ENCODE results near the gene RSAD2. TPM values are rescaled to one million over a fixed set of nuclear protein-coding genes. Genes with fewer than 3 reads are reported as not detected.
A peak's percentile ranks its signal among the peaks of the same experiment; 100 is the strongest.

RSAD2 gene
- total and polyA plus RNA-seq, 4 experiments from 2014 or later, result 3.8 to 10.4 (median 5.0) TPM

GRCh38 chr2:6922201-6922656, 44.7 kb downstream of the RSAD2 start:
- peaks cover 45 to 87% (median 66%) of the 10 kb centered on the region in 4 donors for H3K4me1 Mint-ChIP-seq
- no peaks in the 10 kb centered on the region for H3K9me3 ChIP-seq (ENCODE audit: control insufficient read depth in 1 of 2, low read length in 2 of 2)
- DNase-seq, result no peak
- no peak overlapping the region for H3K27ac ChIP-seq (ENCODE audit: low read depth, low read length)
- H3K27me3 Mint-ChIP-seq, result no peaks in the 10 kb centered on the region
- intact Hi-C loops (cut with micrococcal nuclease), result no loop called here
- peaks cover 12 to 21% of the 10 kb centered on the region in 2 donors for H3K36me3 Mint-ChIP-seq
- H3K9me3 Mint-ChIP-seq, result peaks cover 0 to 6% (median 0%) of the 10 kb centered on the region in 8 donors
- H3K4me3 ChIP-seq (ENCODE audit: low read length in 2 of 2), result no peak overlapping the region
- ChIA-PET POLR2A (ENCODE audit: partially characterized antibody) (interaction anchor here (0.8 to 4.9 kb wide), 4 partner anchors 9 to 25 kb away, joined by 3 to 54 read pairs (median 4); no protein-coding TSS in a partner anchor), CTCF (ENCODE audit: partially characterized antibody) (interaction anchor here (0.7 to 5.5 kb wide), 4 partner anchors 11 to 122 kb away, joined by 3 to 50 read pairs (median 10); no protein-coding TSS in a partner anchor)
- no peaks in the 10 kb centered on the region for H3K27me3 ChIP-seq (ENCODE audit: insufficient read depth, low read length)
- no peaks in the 10 kb centered on the region for H3K36me3 ChIP-seq (ENCODE audit: insufficient read depth, low read length)
- H3K4me1 ChIP-seq (ENCODE audit: insufficient read depth, low read length), result peaks cover 59% of the 10 kb centered on the region
- H3K4me3 Mint-ChIP-seq, result no peak overlapping the region
- H3K27ac Mint-ChIP-seq, result peak overlapping the region in 1 of 7 donors; percentile 25

- Histone ChIP-seq H3K27ac (ENCODE audit: low read depth, low read length) (no peak overlapping the region), H3K36me3 (ENCODE audit: insufficient read depth, low read length) (no peaks in the 10 kb centered on the region), H3K27me3 (ENCODE audit: insufficient read depth, low read length) (no peaks in the 10 kb centered on the region), H3K9me3 (ENCODE audit: control insufficient read depth in 1 of 2, low read length in 2 of 2) (no peaks in the 10 kb centered on the region), H3K4me3 (ENCODE audit: low read length in 2 of 2) (no peak overlapping the region), H3K4me1 (ENCODE audit: insufficient read depth, low read length) (peaks cover 61% of the 10 kb centered on the region)
- intact Hi-C loops (cut with micrococcal nuclease), result no loop called here
- ChIA-PET CTCF (ENCODE audit: partially characterized antibody) (interaction anchor here (1.1 to 5.5 kb wide), 3 partner anchors 14 to 121 kb away, joined by 3 to 50 read pairs (median 14); no protein-coding TSS in a partner anchor), POLR2A (ENCODE audit: partially characterized antibody) (no interaction called here)
- Mint-ChIP-seq H3K27me3 (no peaks in the 10 kb centered on the region), H3K36me3 (peaks cover 17 to 28% of the 10 kb centered on the region in 2 donors), H3K9me3 (peaks cover 0 to 6% (median under 1%) of the 10 kb centered on the region in 8 donors), H3K4me3 (no peak overlapping the region), H3K4me1 (peaks cover 48 to 94% (median 72%) of the 10 kb centered on the region in 4 donors), H3K27ac (no peak overlapping the region)
- DNase-seq, result no peak
Observed at GRCh38 chr2:6923319-6923718, 45.7 kb downstream of the RSAD2 start.

- Mint-ChIP-seq H3K27me3 (no peaks in the 10 kb centered on the region), H3K9me3 (peaks cover 0 to 4% (median 0%) of the 10 kb centered on the region in 8 donors), H3K27ac (peak overlapping the region in 6 of 7 donors; percentile 18 to 84 (median 53)), H3K36me3 (peaks cover 18 to 36% of the 10 kb centered on the region in 2 donors), H3K4me3 (peak overlapping the region in 5 of 8 donors; percentile 15 to 47 (median 31)), H3K4me1 (peaks cover 51 to 95% (median 73%) of the 10 kb centered on the region in 4 donors)
- intact Hi-C loops (cut with micrococcal nuclease), result no loop called here
- Histone ChIP-seq H3K4me1 (ENCODE audit: insufficient read depth, low read length) (peaks cover 64% of the 10 kb centered on the region), H3K36me3 (ENCODE audit: insufficient read depth, low read length) (no peaks in the 10 kb centered on the region), H3K4me3 (ENCODE audit: low read length in 2 of 2) (no peak overlapping the region), H3K9me3 (ENCODE audit: control insufficient read depth in 1 of 2, low read length in 2 of 2) (no peaks in the 10 kb centered on the region), H3K27ac (ENCODE audit: low read depth, low read length) (no peak overlapping the region), H3K27me3 (ENCODE audit: insufficient read depth, low read length) (no peaks in the 10 kb centered on the region)
- POLR2A ChIA-PET (ENCODE audit: partially characterized antibody), result no interaction called here
- CTCF ChIA-PET (ENCODE audit: partially characterized antibody), result interaction anchor here (1.1 kb wide), 1 partner anchor 15 kb away, joined by 3 read pairs; no protein-coding TSS in a partner anchor
- no peak for DNase-seq
Observed at GRCh38 chr2:6924101-6924923, 46.7 kb downstream of the RSAD2 start.

GRCh38 chr2:6924924-6925409, 47.4 kb downstream of the RSAD2 start:
- H3K4me3 Mint-ChIP-seq, result peak overlapping the region in 1 of 8 donors; percentile 17
- H3K4me1 ChIP-seq (ENCODE audit: insufficient read depth, low read length), result peaks cover 62% of the 10 kb centered on the region
- no peaks in the 10 kb centered on the region for H3K27me3 ChIP-seq (ENCODE audit: insufficient read depth, low read length)
- no peak overlapping the region for H3K27ac ChIP-seq (ENCODE audit: low read depth, low read length)
- intact Hi-C loops (cut with micrococcal nuclease), result no loop called here
- H3K27ac Mint-ChIP-seq, result peak overlapping the region in 5 of 7 donors; percentile 13 to 82 (median 44)
- no peaks in the 10 kb centered on the region for H3K36me3 ChIP-seq (ENCODE audit: insufficient read depth, low read length)
- H3K4me3 ChIP-seq (ENCODE audit: low read length in 2 of 2), result no peak overlapping the region
- CTCF ChIA-PET (ENCODE audit: partially characterized antibody), result no interaction called here
- H3K36me3 Mint-ChIP-seq, result peaks cover 18 to 33% of the 10 kb centered on the region in 2 donors
- H3K4me1 Mint-ChIP-seq, result peaks cover 50 to 94% (median 74%) of the 10 kb centered on the region in 4 donors
- peaks cover 0 to 4% (median 0%) of the 10 kb centered on the region in 8 donors for H3K9me3 Mint-ChIP-seq
- H3K9me3 ChIP-seq (ENCODE audit: control insufficient read depth in 1 of 2, low read length in 2 of 2), result no peaks in the 10 kb centered on the region
- no peak for DNase-seq
- no peaks in the 10 kb centered on the region for H3K27me3 Mint-ChIP-seq
- POLR2A ChIA-PET (ENCODE audit: partially characterized antibody), result no interaction called here

GRCh38 chr2:6926071-6926732, 48.6 kb downstream of the RSAD2 start:
- H3K27me3 Mint-ChIP-seq, result no peaks in the 10 kb centered on the region
- Histone ChIP-seq H3K27ac (ENCODE audit: low read depth, low read length) (no peak overlapping the region), H3K4me1 (ENCODE audit: insufficient read depth, low read length) (peaks cover 53% of the 10 kb centered on the region), H3K36me3 (ENCODE audit: insufficient read depth, low read length) (no peaks in the 10 kb centered on the region), H3K4me3 (ENCODE audit: low read length in 2 of 2) (no peak overlapping the region), H3K27me3 (ENCODE audit: insufficient read depth, low read length) (no peaks in the 10 kb centered on the region), H3K9me3 (ENCODE audit: control insufficient read depth in 1 of 2, low read length in 2 of 2) (no peaks in the 10 kb centered on the region)
- no peak overlapping the region for H3K4me3 Mint-ChIP-seq
- intact Hi-C loops (cut with micrococcal nuclease), result no loop called here
- H3K4me1 Mint-ChIP-seq, result peaks cover 48 to 85% (median 66%) of the 10 kb centered on the region in 4 donors
- POLR2A ChIA-PET (ENCODE audit: partially characterized antibody), result no interaction called here
- no peak for DNase-seq
- CTCF ChIA-PET (ENCODE audit: partially characterized antibody), result no interaction called here
- peak overlapping the region in 1 of 7 donors; percentile 2 for H3K27ac Mint-ChIP-seq
- H3K9me3 Mint-ChIP-seq, result peaks cover 0 to 4% (median 0%) of the 10 kb centered on the region in 8 donors
- peaks cover 20 to 33% of the 10 kb centered on the region in 2 donors for H3K36me3 Mint-ChIP-seq

GRCh38 chr2:6927186-6927585, 49.6 kb downstream of the RSAD2 start:
- Histone ChIP-seq H3K4me1 (ENCODE audit: insufficient read depth, low read length) (peaks cover 44% of the 10 kb centered on the region), H3K4me3 (ENCODE audit: low read length in 2 of 2) (no peak overlapping the region), H3K27me3 (ENCODE audit: insufficient read depth, low read length) (no peaks in the 10 kb centered on the region), H3K27ac (ENCODE audit: low read depth, low read length) (no peak overlapping the region), H3K9me3 (ENCODE audit: control insufficient read depth in 1 of 2, low read length in 2 of 2) (no peaks in the 10 kb centered on the region), H3K36me3 (ENCODE audit: insufficient read depth, low read length) (no peaks in the 10 kb centered on the region)
- CTCF ChIA-PET (ENCODE audit: partially characterized antibody), result interaction anchor here (0.7 to 4.0 kb wide), 3 partner anchors 12 to 87 kb away, joined by 3 to 29 read pairs (median 3); no protein-coding TSS in a partner anchor
- Mint-ChIP-seq H3K9me3 (peaks cover 0 to 11% (median 4%) of the 10 kb centered on the region in 8 donors), H3K4me1 (peaks cover 47 to 84% (median 59%) of the 10 kb centered on the region in 4 donors), H3K27me3 (no peaks in the 10 kb centered on the region), H3K4me3 (no peak overlapping the region), H3K36me3 (peaks cover 24 to 42% of the 10 kb centered on the region in 2 donors), H3K27ac (no peak overlapping the region)
- intact Hi-C loops (cut with micrococcal nuclease), result no loop called here
- POLR2A ChIA-PET (ENCODE audit: partially characterized antibody), result no interaction called here
- no peak for DNase-seq
